Limb (tissue), 2 donors: ENCODE results near the gene ST7.
"Not testable (repeated sequence)": the region's sequence is repeated elsewhere in the genome, so short reads cannot be mapped to it uniquely, and the experiment has no call there.

Source experiments
- DNase-seq, 2 donors: peaks; one replicate each; pipeline ENCODE4 v3.0.0-alpha.2; 2016; ENCODE audit errors: extremely low spot score in 2 of 2

The ST7 gene, protein sequence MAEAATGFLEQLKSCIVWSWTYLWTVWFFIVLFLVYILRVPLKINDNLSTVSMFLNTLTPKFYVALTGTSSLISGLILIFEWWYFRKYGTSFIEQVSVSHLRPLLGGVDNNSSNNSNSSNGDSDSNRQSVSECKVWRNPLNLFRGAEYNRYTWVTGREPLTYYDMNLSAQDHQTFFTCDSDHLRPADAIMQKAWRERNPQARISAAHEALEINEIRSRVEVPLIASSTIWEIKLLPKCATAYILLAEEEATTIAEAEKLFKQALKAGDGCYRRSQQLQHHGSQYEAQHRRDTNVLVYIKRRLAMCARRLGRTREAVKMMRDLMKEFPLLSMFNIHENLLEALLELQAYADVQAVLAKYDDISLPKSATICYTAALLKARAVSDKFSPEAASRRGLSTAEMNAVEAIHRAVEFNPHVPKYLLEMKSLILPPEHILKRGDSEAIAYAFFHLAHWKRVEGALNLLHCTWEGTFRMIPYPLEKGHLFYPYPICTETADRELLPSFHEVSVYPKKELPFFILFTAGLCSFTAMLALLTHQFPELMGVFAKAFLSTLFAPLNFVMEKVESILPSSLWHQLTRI

DNA sequence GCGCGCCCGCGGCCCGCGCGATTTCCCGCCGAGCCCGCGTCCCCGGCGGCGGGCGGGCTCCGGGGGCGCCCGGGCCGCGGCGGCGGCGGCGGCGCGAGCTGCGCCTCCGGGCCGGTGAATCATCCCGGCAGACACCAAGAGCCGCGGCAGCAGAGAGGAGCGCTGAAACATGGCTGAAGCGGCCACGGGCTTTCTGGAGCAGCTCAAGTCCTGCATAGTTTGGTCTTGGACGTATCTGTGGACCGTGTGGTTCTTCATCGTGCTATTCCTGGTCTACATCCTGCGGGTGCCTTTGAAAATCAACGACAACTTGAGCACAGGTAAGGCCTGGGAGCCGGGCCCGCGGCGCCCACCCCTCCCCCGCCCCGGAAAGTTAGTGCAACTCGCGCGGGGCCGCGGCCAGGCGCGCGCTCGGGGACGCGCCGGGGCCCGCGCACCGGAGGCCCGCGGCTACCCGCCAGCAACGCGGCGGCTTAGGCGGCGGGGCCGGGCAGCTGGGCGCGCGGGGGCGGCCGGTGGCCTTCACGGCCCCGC is at the start of gene ST7:
Gene ST7 (plus strand): TSS at position 130 of the 534 bp plus-strand sequence. CDS start 40 bp downstream, at position 170.
- peak in 1 of 2 donors; percentile 70 for DNase-seq

DNA sequence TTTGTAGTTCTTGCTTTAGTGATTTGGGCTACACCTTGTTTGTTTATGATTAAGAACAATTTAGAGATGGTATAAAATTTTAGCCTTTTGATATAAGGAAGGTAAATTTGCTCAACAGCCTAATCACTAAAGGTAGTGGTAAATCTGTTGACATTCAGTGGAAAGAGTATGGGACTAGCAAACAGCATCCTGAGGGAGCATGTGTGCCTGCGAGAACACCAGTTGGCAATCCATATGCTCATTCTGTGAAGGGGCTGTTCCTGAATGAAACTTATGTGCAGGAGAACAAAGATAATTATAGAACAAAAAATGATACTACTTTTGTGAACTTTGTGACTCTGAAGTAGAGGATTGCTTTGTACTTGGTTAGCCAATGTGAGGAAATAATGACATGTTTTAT is 46.9 kb upstream of the ST7 start:
- no peak for DNase-seq

DNA sequence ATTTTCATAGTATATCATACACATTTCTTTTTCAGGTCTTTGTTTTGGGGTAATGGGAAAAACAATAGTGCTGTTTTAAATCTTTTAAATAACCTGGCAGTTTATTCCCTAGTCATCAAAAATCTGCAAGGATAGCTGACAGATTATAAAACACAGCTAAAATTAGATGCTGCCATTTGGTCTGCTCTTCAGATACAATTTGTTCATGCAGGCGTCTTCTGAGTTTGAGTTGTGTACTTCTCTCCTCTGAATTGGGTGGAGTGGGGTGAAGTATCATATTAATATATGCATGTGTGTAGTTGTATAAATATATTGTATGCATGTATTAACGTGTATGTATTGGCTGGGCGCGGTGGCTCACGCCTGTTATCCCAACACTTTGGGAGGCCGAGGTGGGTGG is 42.9 kb upstream of the ST7 start:
- DNase-seq: no peak

DNA sequence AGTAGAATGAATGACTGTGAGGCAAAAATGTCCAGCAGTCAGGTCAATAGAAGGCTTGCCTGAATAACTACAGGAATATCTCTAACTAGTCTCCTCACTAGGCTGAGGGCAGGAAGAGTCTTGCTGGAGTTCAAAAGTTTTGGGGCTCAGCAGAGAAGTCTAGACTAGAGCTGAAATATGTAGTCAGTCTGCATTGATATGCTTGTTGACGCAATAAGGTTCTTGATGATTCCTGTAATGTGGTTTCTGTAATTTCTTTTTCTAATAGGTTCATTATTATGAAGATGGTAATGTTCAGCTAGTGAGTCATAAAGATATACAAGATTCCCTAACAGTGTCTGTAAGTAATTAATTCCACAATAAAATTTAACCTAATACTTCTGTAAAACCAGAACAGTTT is 41.5 kb upstream of the ST7 start:
- DNase-seq: no peak

DNA sequence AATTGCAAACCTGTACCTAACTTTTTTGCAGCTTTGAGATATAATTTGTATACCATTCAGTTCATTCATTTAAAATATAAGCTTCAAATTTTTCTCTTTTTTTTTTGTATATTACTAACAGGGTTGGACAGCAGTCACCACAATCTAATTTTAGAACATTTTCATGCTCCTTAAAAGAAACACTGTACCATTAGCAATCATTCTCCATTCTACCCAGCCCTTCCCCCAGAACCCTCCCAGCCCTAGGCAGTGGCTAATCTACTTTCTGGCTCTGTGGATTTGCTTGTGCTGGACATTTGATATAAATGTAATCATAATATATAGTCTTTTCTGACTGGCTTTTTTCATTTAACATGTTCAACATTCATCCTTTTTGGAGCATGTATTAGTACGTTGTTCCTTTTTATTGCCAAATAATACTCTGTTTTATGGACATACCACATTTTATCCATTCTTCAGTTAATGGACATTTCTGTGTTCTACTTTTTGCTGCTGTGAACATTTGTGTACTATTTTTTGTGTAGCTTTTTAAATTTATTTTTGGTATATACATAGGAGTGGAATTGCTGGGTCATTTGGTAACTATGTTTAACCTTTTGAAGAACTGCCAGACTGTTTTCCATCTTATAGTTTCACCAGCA is 40.9 kb upstream of the ST7 start:
- no peak for DNase-seq

DNA sequence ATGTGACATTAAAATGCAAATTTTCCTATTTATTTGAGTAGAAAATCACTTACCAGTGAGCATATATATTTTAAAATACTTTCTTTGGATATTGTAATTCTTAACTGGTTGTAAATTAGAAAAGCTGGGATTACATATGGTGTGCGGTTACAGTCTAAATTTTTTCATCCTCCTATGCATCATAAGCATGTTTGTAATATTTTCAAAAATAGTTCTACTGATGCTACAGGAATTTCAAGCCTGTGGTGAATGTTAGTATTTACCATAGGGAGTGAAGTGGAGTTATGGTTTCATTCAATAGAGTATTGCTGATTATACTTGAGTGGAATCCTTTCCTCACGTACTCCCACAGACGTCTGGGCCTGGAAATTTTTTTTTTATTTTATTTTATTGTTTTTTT is 34.6 kb upstream of the ST7 start:
- DNase-seq: no peak

DNA sequence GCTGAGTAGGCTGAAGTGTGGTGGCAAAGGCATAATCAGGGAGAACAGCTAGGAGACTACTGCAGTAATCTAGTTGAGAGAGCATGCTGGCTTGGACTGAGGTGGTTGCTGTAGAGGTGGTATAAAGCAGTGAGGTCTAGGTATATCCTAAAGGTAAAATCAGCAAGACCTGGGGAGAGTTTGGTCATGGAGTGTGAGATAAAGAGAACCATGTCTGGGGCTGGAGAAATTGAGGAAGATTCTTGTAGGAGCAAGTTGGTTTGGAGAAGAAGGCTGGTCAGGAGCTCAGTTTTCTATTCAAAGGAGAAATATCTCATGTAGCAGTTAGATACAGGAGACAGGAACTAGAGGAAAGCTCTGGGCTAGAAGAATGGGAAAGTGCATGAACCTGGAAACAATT is 32.9 kb upstream of the ST7 start:
- DNase-seq: no peak

DNA sequence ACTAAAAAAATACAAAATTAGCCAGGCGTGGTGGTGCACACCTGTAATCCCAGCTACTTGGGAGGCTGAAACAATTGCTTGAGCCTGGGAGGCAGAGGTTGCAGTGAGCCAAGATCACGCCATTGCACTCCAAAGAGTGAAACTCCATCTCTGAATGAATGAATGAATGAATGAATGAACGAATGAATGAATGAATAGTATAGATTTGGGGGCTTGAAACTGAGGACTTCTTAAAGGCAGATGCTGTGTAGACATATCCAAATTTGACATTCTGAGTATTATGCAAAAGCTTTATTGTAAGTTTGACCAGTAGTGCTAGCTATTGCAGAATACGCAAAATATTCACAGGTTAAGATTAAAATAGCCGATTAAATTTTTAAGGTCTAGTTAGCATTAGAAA is 30.8 kb upstream of the ST7 start:
- DNase-seq: no peak

DNA sequence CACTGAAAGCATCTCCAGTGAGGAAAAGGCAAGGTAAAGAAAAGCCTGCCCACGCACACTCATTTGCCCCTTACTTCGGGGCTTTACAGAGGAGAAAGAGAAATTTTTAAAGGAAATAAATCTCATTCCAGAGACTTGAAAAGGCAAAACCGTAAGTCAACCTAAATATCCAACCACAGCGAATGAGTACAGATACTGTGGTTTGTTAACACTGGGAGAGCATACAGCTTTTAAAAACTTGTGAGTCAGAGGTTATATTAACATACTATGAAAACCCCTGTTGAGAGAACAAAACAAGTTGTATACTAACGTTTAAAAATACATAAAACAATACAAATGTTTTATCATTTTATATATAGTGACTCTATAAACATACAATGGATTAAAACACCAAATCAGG is 28.6 kb upstream of the ST7 start:
- DNase-seq: no peak

DNA sequence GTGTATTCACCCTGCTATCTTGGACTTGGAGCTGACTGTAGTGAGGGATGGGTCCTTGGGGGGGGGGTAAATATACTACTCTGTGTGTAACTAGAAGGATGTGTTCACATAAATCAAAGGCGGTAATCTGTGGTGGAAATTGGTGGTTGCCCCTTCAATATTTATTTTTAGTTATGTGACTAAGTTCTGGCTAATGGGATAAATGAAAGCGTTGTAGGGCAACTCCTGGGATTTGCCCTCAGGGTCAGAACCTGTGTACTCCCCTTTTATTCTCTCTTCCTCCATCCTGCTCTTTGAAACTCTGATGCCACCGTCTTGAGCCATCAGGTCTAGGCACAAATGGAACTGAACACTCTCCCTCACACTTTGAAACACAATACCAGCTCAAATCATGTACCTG is 24.3 kb upstream of the ST7 start:
- no peak for DNase-seq

DNA sequence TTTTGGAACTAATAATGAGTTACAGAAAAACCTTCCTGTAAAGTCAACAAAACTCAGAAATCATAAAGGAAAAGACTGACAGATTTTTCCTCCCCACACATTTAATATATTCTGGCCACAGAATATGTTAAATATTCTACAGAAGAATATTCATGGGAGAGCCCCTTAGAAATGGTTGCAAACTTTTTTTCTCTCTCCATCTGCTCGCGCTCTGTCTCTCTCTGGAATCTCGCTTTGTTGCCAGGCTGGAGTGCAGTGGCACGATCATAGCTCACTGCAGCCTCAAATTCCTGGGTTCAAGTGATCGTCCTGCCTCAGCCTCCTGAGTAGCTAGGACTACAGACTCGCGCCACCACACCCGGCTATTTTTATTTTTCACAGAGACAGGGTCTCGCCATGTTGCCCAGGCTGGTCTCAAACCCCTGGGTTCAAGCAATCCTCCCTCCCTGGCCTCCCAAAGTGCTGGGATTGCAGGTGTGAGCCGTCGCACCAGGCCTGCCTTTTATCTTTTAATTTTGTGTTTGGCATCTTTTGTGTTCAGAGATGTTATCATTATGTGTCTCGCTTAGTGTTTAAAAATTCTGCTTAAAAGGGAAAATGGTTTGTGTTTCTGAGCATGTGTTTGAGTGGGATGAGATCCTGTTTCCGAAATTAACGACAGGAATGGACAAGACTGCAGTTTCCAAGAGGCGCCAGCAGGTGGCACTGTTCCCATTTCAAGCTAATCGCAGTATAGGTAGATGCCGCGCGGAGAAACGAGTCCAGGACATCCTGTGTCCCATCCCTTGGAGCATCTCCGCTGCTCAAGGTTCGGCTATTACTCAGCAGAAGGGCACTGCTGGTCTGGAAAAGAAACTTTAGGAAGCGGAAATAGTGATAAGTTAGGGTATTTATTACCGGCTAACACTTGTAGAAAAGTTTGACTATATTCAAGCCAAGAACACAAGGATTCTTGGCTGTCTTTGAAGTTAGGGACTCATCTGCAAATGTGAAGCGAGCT is 23.1 kb upstream of the ST7 start:
- DNase-seq: peak; percentile 78 to 85

DNA sequence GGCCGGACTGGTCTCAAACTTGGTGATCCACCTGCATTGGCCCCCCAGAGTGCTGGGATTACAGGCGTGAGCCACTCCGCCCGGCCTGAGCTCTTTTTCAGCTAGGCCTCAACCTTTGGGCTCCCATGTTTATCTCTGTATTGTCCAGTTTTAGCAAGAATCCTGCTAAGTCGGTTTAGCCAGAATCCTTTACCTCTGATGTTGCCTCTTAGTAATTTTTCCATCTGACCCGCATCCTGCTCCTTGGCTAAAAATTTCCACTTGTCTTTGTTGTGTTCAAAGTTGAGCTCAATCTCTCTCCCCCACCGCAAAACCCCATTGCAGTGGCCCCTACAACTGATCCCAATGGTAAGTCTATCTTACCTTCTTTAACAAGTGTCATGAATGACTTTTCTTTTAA is 20.7 kb upstream of the ST7 start:
- no peak for DNase-seq

DNA sequence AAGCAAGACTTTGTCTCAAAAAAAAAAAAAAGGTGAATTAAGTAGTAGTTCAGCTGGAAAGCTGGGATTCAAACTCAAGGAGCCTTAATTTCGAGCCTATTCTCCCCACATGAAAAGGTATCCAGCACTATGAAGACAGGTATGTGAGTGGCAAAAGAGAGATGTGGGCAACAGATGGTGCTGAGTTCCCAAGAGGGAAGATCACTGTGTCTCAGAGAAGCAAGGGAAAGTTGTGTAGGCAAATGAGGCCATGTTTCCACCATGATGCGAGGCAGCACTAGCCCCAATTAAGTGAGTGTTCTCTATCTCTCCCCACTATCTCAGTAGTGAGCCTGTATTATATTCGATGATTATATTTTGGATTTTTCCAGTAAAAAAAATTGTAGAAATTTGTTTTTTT is 19.8 kb upstream of the ST7 start:
- DNase-seq: no peak

DNA sequence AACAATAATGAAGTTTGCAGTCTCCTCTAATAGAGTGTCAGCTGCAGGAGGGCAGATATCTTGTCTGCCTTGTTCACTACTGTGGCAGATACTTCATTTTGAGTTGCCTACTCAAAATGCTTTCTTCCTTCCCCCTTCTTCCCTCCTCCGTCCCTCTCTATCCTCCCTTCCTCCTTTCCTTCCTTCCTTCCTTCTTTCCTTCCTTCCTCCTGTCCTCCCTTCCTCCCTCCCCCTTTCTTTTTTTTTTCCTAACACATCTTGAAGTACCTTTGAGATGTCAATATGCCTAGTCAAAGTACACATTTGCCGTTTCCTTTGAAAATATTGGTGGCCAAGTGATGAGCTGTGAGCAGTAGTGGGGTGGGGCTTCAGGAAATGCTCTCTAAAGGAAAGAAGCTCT is 18.7 kb upstream of the ST7 start:
- no peak for DNase-seq

DNA sequence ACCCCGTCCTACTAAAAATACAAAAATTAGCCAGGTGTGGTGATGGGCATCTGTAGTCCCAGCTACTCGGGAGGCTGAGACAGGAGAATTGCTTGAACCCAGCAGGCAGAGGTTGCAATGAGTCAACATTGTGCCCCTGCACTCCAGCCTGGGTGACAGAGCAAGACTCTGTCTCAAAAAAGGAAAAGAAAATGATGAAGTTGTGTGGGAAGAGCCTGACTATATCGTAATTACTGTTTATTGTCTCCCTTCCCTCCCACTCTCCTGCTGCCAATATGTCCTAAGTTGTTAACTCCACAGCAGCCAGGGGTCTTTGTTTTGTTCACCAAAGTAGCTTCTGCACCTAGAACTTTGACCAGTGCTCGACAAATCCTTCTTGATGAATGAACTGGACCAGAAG is 16.5 kb upstream of the ST7 start:
- DNase-seq: not testable (repeated sequence)

DNA sequence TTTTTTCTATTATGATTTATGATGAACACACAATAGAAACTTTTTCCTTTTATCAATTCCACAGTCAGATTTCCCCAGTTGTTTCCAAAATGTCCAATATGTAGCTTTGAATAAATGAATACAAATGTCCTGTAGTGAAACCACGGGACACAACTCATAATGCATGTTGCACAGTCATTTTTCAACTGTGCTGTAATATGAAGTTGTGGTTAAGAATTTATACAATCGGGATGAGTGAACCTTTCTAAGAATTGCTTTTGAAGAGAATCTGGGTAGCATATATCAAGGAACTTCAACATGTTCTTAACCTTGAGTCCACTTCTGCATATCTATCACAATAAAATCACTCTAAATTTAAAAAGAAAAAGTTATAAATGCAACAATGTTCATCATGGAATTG is 14.6 kb upstream of the ST7 start:
- DNase-seq: no peak

DNA sequence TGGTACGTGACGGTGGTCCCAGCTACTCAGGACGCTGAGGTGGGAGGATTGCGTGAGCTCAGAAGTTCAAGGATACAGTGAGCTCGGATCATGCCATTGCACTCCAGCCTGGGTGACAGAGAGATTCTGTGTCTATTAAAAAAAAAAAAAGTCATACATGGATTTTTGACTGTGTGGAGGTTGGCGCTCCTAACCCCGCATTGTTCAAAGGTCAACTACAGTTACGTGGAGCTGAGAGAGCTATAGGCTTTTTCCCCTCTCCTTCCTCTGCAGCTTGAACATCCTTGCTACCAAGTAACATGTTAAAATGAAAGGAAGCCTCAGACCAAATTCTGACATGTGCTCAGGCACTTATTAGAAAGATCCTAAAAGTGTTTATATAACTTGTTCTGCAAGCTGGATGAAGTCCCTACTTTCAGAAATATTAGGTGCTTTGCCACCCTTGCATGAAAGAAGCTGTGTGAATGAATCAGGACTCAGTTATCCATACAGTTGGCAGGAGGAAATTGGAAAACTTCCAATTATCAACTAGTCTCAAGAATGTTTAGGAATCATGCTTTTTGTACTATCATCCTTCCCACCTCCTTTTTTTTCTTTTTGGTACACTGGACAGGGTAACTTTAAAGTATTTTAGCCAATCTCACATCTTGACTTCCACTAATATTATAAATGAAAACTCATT is 12.5 kb upstream of the ST7 start:
- no peak for DNase-seq

DNA sequence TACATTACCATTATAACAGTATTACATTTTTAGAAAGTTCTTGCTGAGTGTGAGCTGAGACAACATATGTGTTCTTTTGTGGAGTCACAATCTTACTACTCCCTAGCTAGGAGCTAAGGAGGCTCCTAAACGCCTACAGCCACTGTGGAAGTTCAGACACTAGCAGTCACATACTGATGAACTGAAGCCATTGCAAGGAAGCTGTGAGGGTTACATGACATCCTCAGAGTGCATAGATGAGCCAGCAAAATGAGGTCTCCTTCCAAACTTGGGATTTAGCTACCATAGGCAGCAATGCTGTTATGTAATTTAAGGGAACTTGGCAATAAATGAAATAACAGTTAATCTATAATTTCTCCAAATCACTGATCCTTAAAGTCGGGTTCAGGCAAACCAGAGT is 10.8 kb upstream of the ST7 start:
- no peak for DNase-seq

DNA sequence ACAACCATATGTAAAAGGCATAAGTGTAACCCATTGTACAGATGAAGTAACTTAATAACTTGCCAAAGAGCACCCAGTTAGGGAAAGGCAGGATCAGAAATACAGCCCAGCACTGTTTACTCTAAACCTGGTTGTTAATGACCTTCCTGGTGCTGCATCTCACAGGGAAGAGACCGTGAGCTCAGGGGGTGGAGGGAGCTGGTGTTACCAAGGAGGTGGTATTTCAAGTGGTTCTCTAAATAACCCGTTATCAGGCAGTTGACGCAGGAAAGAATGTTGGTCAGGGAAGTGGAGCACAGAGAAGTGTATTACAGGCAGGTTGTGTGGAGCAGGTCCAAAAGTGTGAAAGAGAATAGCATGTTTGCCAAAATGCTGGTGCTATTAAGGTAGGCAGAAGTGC is 4.4 kb upstream of the ST7 start:
- DNase-seq: no peak

DNA sequence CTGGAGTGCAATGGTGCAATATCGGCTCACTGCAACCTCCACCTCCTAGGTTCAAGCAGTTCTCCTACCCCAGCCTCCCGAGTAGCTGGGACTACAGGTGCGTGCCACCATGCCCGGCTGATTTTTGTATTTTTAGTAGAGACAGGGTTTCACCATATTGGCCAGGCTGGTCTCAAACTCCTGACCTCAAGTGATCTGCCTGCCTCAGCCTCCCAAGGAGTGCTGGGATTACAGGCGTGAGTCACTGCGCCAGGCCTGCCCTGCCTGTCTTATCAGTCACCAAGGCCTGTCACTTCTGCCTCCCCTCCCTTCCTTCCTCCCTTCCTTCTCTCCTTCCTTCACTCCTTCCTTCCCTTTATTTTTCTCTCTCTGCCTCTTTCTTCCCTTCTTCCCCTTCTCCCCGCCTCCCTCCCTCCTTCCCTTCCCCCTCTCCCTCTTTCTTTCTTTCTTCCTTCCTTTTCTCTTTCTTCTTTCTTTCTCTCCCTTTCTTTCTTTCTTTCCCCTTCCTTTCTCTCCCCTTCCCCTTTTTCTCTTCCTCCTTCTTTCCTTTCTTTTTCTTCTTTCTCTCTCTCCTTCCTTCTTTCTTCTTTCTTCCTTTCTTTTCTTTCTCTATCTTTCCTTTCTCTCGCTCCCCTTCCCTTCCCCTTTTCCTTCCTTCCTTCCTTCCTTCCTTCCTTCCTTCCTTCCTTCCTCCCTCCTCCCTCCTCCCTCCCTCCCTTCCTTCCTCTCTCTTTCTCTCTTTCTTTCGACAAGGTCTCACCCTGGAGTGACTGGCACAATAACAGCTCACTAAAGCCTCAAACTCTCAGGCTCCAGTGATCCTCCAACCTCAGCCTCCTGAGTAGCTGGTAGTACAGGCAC is 3.1 kb upstream of the ST7 start:
- no peak for DNase-seq
